GM19193 (cell line): Measurements from ENCODE around the gene RAPGEF1.
A peak's percentile ranks its signal among the peaks of the same experiment; 100 is the strongest.

Experiments used
- POLR2A ChIP-seq: IDR thresholded peaks from 4 replicates; pipeline ENCODE4 v1.6.1; 2011; ENCODE audit not compliant: insufficient read depth, insufficient read length; ENCODE audit errors: extremely low read depth

RAPGEF1 gene

DNA sequence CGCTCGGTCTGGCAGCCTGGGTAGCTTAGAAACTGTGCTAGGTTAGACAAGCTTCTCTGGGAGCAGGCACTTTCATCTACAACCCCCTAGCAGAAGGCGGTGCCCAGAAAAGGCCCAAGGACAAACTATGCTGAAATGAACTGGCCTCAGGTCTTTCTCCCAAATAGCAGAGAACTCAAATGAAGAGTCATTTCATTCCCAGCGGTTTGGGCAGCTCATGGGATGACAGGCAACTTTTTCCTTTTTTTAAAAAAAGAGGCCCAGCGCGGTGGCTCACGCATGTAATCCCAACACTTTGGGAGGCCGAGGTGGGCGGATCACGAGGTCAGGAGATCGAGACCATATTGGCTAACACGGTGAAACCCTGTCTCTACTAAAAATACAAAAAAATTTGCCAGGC is 2.5 kb downstream of the RAPGEF1 start:
- no peak for TF ChIP-seq POLR2A

DNA sequence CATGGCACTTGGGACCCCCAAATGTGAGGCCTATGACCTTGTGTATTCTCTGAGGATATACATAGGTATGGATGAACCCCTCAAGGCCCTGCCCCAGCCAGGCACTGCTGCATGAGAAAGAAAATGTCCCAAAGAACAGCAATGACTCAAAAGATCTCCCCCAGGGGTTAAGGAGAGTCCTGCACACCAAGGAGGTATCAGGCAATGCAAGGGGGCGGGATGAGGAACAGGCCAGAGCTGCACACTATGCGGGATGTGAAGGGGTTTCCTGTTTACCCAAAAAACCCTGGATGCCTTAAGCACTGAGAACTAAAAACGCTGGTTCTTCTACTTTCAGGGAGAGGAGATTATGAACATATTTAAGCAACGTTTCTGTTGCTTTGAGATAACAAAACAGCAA is 3.4 kb downstream of the RAPGEF1 start:
- TF ChIP-seq POLR2A: no peak

DNA sequence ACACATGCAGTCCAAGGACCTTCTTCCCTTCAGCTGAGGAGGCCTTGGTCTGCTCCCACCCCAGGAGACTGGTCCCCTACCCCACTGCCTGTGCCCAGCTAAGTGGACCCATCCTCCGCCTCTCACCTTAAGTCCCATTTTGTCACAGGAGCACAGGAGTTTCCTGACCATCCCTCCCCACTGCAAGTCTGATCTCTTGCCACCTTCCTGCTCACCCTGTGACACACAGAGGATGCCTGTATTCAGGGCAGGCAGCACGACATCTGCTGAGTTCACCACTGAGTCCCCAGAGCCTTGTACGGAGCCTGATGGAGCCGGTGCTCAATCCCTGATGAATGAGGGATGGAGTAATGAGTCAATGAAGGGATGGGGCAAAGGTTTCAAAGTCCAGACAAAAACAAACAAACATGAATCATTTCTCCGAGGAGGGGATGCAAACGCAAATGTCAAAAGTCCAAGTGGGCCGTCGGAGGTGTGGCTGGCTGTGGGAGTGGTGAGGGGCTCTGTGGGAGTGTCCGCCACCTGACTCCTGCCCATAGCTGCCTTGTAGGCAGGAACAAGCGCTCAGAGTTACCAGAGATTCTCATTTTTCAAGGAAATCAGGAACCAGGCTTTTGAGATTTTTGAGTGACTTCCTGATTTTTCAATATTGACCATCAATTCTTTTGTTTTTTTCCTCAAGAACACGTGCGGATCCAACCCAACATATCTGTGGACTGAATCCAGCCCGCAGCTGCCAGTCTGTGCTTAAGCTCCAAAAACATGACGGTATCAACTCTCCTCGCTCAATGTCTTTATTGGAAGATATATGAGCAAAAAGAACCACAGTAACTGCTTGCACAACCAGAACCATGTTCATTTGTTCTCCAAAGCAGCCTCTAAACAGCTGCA is 4.4 kb downstream of the RAPGEF1 start:
- TF ChIP-seq POLR2A: peak; percentile 20

DNA sequence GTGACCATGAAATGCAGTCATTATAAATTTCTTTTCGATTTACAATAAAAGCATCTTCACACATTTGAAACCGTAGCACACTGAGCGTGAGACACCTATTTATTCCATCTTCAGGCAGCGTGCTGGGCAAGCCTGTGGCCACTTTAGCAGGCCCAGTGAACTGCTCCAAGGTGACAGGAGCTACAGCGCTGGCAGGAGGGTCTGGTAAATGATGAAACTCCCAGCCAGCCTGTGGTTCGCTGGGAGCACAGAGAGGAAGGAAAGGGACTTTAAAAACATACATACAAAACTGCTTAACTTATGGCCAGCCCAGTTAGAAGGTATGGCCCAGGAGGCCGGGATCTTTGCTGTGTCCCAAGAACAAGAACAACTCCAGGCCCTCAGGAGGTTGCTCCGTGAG is 5.1 kb downstream of the RAPGEF1 start:
- TF ChIP-seq POLR2A: peak; percentile 29

DNA sequence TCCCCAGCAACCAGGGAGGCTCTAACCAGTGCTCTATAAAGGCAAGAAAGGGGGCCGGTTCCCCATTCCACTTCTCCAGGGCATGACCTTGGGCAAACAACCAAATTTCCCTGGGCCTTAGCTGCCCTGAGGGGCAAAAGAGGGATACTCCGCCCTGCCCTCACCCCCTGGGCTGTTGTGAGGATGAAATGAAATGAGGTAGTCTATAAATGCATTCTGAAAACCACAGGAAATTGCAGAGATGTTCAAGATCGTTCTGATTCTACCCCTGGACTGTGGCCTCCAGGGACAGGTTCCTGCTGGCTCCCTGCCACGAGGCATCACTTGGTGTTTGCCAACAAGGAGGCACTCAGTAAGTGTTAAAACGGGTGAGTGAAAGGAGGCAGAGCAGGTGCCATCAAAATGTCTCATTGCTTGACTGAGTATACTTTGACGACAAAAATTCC is 5.7 kb downstream of the RAPGEF1 start:
- no peak for TF ChIP-seq POLR2A

DNA sequence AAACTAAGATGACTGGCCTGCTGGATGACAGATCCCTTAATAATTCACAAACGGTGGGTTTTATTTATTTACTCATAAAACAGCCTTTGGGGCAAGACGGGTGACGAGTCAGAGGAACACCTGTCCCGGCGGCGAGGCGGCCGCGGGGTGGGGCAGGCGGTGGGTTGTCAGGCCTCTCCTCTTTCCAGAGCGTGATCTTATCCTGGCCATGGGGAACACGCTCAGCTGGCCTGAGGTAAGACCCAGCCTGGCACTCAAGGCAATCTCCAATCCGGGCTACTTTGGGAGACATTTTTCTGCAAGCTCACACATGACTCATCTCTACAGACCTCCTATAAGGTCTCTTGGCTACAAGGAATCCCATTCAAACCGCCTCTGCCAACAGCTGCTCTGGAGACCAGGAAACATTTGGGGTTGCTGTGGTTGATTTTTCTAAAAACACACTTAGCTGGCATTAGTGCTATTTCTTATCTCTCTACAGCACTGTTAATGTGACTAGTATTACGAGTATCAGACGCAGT is 6.3 kb downstream of the RAPGEF1 start:
- no peak for TF ChIP-seq POLR2A

DNA sequence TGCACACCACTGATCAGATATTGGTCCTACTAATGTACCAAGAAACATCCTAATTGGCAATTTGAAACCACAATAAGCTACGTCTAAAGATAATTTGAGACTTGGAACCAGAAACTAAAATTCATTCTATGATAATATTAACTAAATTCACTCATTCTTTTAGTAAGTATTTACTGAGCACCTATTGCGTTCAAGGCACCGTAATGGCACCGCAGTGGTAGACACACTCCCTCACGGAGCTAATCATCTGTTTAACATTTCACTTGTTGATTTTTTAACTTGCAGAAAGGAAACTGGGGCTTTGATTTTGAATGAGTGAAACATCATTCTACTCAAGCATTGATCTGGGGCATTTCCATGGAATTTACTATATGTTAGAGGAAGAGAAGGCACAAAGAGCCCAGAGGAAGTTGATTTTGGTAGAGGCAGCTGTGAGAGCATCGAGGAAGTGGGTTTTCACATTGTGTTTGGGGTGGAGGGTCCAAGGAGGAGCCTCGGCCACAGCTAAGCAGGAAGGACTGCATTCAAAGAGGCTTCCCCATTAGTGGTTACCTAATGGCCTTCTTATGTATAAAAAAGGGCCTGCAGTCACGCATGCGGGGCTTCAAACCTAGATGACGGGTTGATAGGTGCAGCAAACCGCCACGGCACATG is 7.1 kb downstream of the RAPGEF1 start:
- no peak for TF ChIP-seq POLR2A

DNA sequence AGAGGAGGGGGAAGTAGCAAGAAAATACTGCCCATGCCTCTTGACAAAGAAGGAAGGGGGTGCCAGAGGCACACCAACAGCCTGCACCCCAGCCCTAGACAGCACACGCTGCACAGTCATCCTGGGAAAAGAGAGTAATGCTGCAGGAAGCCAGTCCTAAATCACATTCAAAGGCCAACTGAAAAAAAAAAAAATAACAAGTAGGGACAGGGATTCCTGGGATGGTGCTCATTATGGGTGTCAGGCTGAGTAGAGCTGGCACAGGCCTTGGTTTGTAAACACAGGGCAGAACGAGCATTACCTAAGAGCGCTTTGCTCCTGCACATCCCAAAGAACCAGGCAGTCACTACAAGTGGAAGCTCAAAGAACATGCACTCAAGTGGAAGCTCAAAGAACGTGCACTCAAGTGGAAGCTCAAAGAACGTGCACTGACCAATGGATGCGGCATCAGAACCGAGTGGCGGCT is 7.8 kb downstream of the RAPGEF1 start:
- TF ChIP-seq POLR2A: no peak

DNA sequence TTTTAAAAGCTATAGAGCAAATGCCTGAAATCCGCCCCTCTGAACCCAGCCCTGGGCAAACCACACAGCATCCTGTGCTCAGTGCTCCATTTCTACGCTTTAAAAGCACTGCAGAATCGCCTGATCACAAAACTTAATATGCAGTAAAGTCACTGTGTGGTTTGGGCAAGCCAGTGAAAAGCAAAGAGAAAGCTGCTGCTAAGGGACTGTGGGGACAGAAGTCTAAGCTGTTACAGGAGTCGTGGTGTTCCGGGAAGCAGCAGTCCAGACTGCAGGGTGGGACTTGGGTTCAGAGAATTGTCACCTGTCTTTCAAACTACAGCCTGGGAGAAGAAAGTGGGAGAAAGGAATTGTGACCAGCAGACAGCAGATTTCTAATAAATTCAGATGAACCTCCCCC is 8.2 kb downstream of the RAPGEF1 start:
- no peak for TF ChIP-seq POLR2A

DNA sequence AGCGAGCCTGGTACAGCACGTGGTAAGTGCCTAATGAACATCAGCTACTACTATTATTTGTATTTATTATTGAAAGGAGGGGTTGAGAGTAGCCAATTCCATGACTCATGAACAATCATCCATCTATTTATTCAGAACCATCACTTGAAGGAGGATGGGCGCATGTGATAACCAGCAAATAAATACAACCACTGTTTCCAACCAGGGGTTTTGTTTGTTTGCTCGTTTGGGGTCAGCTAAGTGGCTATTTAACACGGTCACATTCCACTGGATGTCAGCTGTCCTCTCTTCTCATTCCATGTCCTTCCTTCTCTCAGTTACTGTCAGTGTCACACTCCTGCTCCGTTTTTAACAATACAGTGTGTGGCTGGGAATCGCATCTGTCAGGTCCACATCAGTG is 8.6 kb downstream of the RAPGEF1 start:
- TF ChIP-seq POLR2A: no peak

DNA sequence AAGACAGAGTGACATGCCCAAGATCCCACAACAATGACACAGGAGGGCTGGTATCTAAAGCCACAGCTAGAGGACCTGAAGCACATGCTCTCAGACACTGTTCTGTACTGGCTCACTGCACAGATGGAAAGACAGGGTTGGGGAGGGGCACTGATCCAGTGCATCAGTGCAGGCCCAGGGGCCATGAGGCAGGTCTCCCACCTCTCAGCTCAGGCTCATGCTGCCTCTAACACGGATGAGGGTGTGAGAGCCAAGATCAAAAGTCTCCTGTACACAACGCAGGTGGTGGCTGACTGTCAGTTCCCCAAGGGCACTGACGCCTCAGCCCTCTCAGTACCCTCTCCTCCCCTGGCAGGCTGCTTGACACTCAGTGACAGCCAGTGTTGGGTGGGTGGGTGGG is 10.9 kb downstream of the RAPGEF1 start:
- TF ChIP-seq POLR2A: peak; percentile 65

DNA sequence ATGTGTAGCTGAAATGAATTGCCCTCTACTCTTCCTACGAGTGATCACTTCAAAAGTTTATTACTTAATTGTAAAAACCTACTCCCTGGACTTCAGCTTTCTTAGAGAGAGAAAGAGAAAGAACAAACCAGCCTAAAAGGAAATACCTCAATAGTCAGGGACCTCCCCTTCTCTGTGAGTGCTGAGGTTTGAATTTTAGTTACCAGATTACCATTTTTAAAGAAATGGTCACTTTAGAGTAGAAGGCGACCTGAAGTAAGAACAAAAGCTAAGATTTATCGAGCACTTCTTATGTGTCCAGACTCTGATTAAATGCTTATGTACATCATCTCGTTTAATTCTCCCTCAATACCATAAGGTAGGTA is 11.3 kb downstream of the RAPGEF1 start:
- no peak for TF ChIP-seq POLR2A

DNA sequence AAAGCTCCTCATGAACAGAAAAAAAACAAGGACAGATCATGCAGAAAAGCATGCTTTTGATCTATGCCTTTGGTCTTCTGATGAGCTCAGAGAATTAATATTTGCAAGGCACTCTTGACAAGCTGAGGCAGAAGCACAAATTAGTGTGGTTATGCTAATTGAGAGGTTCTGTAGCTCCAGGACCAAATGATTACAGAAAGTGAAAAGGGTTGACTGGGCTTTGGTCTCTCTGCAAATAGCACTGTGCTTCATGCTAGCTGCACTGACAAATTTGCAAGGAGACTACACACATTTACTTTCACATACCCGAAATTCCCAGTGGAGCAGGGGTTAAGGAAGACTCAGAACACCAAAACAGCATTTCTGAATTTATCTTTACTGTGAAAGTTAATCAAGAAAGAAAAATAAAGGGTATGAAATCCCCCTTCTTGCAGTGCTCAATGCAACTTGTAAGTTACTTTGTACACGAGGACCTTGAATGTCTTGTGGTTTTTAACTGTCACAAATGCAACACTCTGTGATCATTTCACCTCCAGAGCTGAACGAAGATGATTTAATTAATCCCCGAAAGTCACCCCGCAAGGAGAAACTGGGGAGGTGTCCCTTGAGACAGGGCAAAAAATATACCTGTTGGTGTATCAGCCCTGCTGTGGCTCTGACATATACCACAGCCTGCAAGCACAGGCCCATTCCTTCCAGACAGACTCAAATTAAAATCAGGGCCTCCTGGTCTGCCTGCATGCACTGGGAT is 11.9 kb downstream of the RAPGEF1 start:
- peak; percentile 20 for TF ChIP-seq POLR2A

DNA sequence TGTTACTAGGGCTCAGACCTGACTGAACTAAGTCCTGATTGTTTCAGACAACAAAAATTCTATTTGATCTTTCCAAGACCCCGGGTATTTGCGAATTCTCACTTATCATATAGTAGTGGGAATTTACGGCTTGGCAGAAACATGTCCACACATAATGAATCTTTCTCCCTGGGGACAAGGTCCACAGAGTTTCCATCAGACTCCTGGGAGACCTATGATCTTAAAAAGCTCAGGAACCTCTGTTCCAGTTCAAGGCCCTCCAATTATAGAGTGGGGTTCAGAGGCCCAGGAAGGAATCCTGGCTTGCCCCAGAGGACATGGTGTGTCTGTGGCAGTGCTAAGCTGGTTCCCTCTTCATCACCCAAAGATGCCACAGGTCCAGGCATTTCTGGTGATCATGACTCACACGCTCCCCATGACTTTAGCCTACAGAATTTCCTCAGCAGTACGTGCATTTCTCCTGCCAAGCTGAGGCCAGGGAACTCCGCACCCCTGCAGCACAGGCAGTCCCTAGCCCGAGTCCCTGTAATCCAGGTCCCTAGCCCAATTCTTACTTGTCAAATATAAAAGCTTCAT is 12.6 kb downstream of the RAPGEF1 start:
- no peak for TF ChIP-seq POLR2A

DNA sequence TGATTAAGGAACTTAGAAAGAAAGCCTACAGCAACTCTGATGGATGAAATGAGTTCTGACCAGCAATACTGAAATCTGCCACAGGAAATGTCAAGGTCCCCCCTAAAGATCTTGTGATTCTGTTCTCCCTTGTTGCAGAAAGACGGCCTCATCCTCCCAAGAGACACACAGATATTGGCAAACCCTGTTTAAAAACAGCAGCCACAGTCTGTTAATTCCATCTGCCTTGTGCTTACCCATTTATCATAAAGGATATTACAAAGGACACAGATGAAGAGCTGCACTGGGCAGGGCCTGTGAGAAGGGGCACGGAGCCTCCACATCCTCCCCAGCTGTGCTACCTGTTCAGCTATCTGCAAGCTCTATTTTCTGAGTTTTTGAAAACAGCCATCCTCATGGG is 15.2 kb downstream of the RAPGEF1 start:
- no peak for TF ChIP-seq POLR2A

DNA sequence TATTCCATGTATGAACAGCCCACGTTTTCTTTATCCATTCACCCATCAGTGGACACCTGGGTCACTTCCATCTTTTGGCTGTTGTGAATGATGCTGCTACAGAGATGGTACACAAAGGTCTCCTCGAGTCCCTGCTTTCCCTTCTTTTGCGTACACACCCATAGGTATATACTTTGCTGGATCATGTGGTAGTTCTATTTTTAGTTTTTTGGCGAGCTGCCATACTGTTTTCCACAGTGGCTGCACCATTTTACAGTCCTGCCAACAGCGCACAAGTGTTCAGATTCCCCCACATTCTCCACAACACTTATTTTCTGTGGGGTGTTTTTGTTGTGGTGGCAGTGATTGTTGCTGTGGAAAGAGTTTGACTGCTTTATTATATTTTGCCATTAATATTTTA is 16.2 kb downstream of the RAPGEF1 start:
- TF ChIP-seq POLR2A: no peak

DNA sequence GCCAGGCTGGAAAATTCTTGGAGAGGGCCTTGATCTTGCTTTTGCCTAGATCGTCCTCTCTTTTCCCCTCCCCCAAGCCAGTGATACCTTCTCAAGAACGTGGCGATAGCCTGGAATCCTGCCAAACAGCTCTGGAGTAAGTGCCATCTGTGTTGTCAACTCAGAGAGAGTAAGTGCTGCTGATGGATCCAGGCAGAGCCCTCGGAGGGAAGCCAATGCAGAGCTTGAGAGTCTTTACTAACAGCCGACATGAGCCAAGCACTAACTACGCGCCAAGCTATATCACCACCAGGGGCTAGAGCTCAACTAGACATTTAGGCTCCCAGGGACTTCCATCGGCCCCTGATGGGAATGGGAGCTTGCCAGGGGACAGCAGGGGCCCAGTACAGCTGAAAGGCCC is 17.6 kb downstream of the RAPGEF1 start:
- no peak for TF ChIP-seq POLR2A
